Measurements from ENCODE around the gene MEIS2.

The MEIS2 gene

GRCh38 chr15:37107071-37107743 is 6.9 kb upstream of the MEIS2 start:
- no peak for TF ChIP-seq EP300 (IDR thresholded peaks at IDR 0.05; ENCODE audit: borderline replicate concordance)
- TF ChIP-seq FOXM1 (IDR thresholded peaks at IDR 0.05; ENCODE audit: borderline replicate concordance, low read depth): no peak
- TF ChIP-seq EGR1 (IDR thresholded peaks at IDR 0.05): no peak
- TF ChIP-seq TAF1 (IDR thresholded peaks at IDR 0.05; ENCODE audit: low read depth): no peak
- no peak for TF ChIP-seq CREB1 (IDR thresholded peaks at IDR 0.05; ENCODE audit: low read depth)
- no peak for TF ChIP-seq TEAD4 (IDR thresholded peaks at IDR 0.05)
- TF ChIP-seq TCF12 (IDR thresholded peaks at IDR 0.05; ENCODE audit: low read depth): no peak
- TF ChIP-seq MAX (IDR thresholded peaks at IDR 0.05): no peak
- TF ChIP-seq USF1 (IDR thresholded peaks at IDR 0.05): no peak
- no peak for TF ChIP-seq YY1 (IDR thresholded peaks at IDR 0.05; ENCODE audit: low read depth)

GRCh38 chr15:37106490-37107001 is 6.2 kb upstream of the MEIS2 start:
- TF ChIP-seq USF1 (IDR thresholded peaks at IDR 0.05): no peak
- no peak for TF ChIP-seq REST (IDR thresholded peaks at IDR 0.05; ENCODE audit: low read depth)
- TF ChIP-seq TAF1 (IDR thresholded peaks at IDR 0.05; ENCODE audit: low read depth): no peak
- TF ChIP-seq ZBTB7A (IDR thresholded peaks at IDR 0.05; ENCODE audit: low read depth): no peak
- TF ChIP-seq CREB1 (IDR thresholded peaks at IDR 0.05; ENCODE audit: low read depth): no peak
- no peak for TF ChIP-seq MAX (IDR thresholded peaks at IDR 0.05)
- no peak for TF ChIP-seq RAD21 (IDR thresholded peaks at IDR 0.05; ENCODE audit: low read depth)
- no peak for TF ChIP-seq CEBPB (IDR thresholded peaks at IDR 0.05)
- TF ChIP-seq FOXM1 (IDR thresholded peaks at IDR 0.05; ENCODE audit: borderline replicate concordance, low read depth): no peak
- no peak for TF ChIP-seq TCF12 (IDR thresholded peaks at IDR 0.05; ENCODE audit: low read depth)
- no peak for TF ChIP-seq NFIC (IDR thresholded peaks at IDR 0.05)
- TF ChIP-seq TEAD4 (IDR thresholded peaks at IDR 0.05): no peak
- TF ChIP-seq EGR1 (IDR thresholded peaks at IDR 0.05): no peak
- TF ChIP-seq EP300 (IDR thresholded peaks at IDR 0.05; ENCODE audit: borderline replicate concordance): no peak

- TF ChIP-seq TCF12 (IDR thresholded peaks at IDR 0.05; ENCODE audit: low read depth) (no peak), TEAD4 (IDR thresholded peaks at IDR 0.05) (no peak), YY1 (IDR thresholded peaks at IDR 0.05; ENCODE audit: low read depth) (no peak), USF1 (IDR thresholded peaks at IDR 0.05) (no peak), CREB1 (IDR thresholded peaks at IDR 0.05; ENCODE audit: low read depth) (no peak), EGR1 (IDR thresholded peaks at IDR 0.05) (no peak), FOXM1 (IDR thresholded peaks at IDR 0.05; ENCODE audit: borderline replicate concordance, low read depth) (no peak), CEBPB (IDR thresholded peaks at IDR 0.05) (no peak), NFIC (IDR thresholded peaks at IDR 0.05) (no peak), EP300 (IDR thresholded peaks at IDR 0.05; ENCODE audit: borderline replicate concordance) (no peak), ZBTB7A (IDR thresholded peaks at IDR 0.05; ENCODE audit: low read depth) (no peak), MAX (IDR thresholded peaks at IDR 0.05) (no peak), REST (IDR thresholded peaks at IDR 0.05; ENCODE audit: low read depth) (no peak), RAD21 (IDR thresholded peaks at IDR 0.05; ENCODE audit: low read depth) (no peak), TAF1 (IDR thresholded peaks at IDR 0.05; ENCODE audit: low read depth) (no peak)
Observed at GRCh38 chr15:37105889-37106288, 5.5 kb upstream of the MEIS2 start.

GRCh38 chr15:37105029-37105428 is 4.7 kb upstream of the MEIS2 start:
- TF ChIP-seq REST (IDR thresholded peaks at IDR 0.05; ENCODE audit: low read depth) (no peak), ZBTB7A (IDR thresholded peaks at IDR 0.05; ENCODE audit: low read depth) (no peak), USF1 (IDR thresholded peaks at IDR 0.05) (no peak), CEBPB (IDR thresholded peaks at IDR 0.05) (no peak), EP300 (IDR thresholded peaks at IDR 0.05; ENCODE audit: borderline replicate concordance) (no peak)

Measured in Ishikawa (cell line).